Tibial nerve (tissue), 3 donors: ENCODE data around the gene EPHX1.

Experiments used
- POLR2A ChIP-seq, 2 donors: fragments of 450-650 bp; IDR thresholded peaks; one replicate each; pipeline ENCODE4 v1.6.1; 2017; ENCODE audit warnings: antibody characterized with exemption in 2 of 2, mild to moderate bottlenecking in 2 of 2, moderate library complexity in 2 of 2
- TF ChIP-seq, protein P1 (sequence below), 5 experiments: fragments of 200-600 bp in 3 of 5; fragments of 450-650 bp in 2 of 5; sonication (generic) in 3 of 5; IDR thresholded peaks; one replicate each; pipeline ENCODE4 v1.5.1; 2016 to 2019; ENCODE audit warnings: antibody characterized with exemption in 5 of 5, mild to moderate bottlenecking in 3 of 5, moderate library complexity in 2 of 5

DNA sequence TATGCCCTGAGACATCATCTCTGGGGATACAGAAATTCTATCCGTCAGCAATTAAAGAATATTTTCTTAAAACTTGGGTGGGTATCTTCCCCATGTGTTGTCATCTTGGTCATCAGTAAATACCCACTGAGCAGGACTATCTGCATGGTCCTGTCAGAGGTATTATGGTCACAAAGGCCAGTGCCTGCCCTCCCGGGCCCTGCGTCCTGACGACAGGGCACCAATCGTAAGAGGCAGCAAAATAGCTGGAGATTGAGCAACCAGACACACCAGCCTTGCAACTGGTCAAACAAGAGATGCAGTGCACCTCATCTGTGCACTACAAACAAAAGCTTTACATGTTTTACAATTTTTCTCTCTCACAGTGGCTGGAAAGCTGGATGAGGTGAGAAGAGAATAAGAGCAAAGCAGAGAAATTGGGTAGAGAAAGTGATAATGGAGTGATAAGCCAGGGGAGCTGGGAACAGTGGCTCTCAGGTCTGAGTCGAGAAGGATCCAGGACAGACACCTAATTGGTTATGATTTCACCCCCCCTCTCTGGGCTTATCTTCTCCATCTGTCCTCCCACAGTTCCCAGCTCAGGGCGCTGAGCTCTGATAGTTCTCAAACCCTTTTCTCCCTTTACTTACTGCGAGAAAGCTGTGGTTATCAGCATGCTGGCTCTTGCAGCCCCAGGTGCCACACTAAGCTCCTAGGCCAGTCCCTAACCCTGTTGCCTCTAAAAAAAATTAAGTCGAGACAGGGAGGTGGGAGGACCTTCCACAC is 41.1 kb upstream of the EPHX1 start:
- TF ChIP-seq, protein P1, sequence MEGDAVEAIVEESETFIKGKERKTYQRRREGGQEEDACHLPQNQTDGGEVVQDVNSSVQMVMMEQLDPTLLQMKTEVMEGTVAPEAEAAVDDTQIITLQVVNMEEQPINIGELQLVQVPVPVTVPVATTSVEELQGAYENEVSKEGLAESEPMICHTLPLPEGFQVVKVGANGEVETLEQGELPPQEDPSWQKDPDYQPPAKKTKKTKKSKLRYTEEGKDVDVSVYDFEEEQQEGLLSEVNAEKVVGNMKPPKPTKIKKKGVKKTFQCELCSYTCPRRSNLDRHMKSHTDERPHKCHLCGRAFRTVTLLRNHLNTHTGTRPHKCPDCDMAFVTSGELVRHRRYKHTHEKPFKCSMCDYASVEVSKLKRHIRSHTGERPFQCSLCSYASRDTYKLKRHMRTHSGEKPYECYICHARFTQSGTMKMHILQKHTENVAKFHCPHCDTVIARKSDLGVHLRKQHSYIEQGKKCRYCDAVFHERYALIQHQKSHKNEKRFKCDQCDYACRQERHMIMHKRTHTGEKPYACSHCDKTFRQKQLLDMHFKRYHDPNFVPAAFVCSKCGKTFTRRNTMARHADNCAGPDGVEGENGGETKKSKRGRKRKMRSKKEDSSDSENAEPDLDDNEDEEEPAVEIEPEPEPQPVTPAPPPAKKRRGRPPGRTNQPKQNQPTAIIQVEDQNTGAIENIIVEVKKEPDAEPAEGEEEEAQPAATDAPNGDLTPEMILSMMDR (IDR thresholded peaks at IDR 0.05) = no peak
- TF ChIP-seq POLR2A (IDR thresholded peaks at IDR 0.05) = no peak
